ENCODE results near the gene ARHGAP9.

ARHGAP9 gene

GRCh38 chr12:57467915-57468314, 11.8 kb downstream of the ARHGAP9 start:
- ChIA-PET POLR2A (no interaction called here), CTCF (interaction anchor here (1.5 kb wide), 1 partner anchor 9 kb away, joined by 5 read pairs; no protein-coding TSS in a partner anchor)
- no peak for TF ChIP-seq CTCF (IDR thresholded peaks at IDR 0.05; ENCODE audit: control extremely low read depth, extremely low read depth, low read depth, missing control alignments)
- no peak for DNase-seq (ENCODE audit: extremely low spot score)

- ChIA-PET CTCF (interaction anchor here (1.5 to 9.5 kb wide), 2 partner anchors 9 to 11 kb away, joined by 5 to 171 read pairs; partner anchors contain the start of gene ARHGAP9), POLR2A (no interaction called here)
Observed at GRCh38 chr12:57467212-57467874, 12.3 kb downstream of the ARHGAP9 start.

GRCh38 chr12:57465747-57466505, 13.7 kb downstream of the ARHGAP9 start:
- CTCF ChIA-PET = interaction anchor here (1.2 to 9.5 kb wide), 7 partner anchors 10 to 223 kb away, joined by 3 to 171 read pairs (median 5); partner anchors contain the start of genes ARHGAP9 and INHBE
- DNase-seq (ENCODE audit: extremely low spot score) = no peak
- no peak for TF ChIP-seq CTCF (IDR thresholded peaks at IDR 0.05; ENCODE audit: control extremely low read depth, extremely low read depth, low read depth, missing control alignments)
- POLR2A ChIA-PET = interaction anchor here (0.5 to 1.0 kb wide), 3 partner anchors 8 to 1437 kb away, joined by 3 to 7 read pairs (median 3); partner anchors contain the start of gene DDIT3

More at GRCh38 chr12:57467212-57467874, 12.3 kb downstream of the ARHGAP9 start:
- no peak for TF ChIP-seq CTCF (IDR thresholded peaks at IDR 0.05; ENCODE audit: control extremely low read depth, extremely low read depth, low read depth, missing control alignments)
- no peak for DNase-seq (ENCODE audit: extremely low spot score)

GRCh38 chr12:57465030-57465746, 14.5 kb downstream of the ARHGAP9 start:
- CTCF ChIA-PET = interaction anchor here (1.2 to 9.5 kb wide), 7 partner anchors 10 to 222 kb away, joined by 3 to 171 read pairs (median 5); partner anchors contain the start of genes ARHGAP9 and INHBE
- no peak for DNase-seq (ENCODE audit: extremely low spot score)
- POLR2A ChIA-PET = interaction anchor here (0.5 to 1.0 kb wide), 4 partner anchors 9 to 1437 kb away, joined by 3 to 7 read pairs (median 3); partner anchors contain the start of gene DDIT3
- TF ChIP-seq CTCF (IDR thresholded peaks at IDR 0.05; ENCODE audit: control extremely low read depth, extremely low read depth, low read depth, missing control alignments) = no peak

- TF ChIP-seq CTCF (IDR thresholded peaks at IDR 0.05; ENCODE audit: control extremely low read depth, extremely low read depth, low read depth, missing control alignments) = no peak
- DNase-seq (ENCODE audit: extremely low spot score) = no peak
- CTCF ChIA-PET = interaction anchor here (1.1 to 9.5 kb wide), 4 partner anchors 11 to 22 kb away, joined by 3 to 171 read pairs (median 33); partner anchors contain the start of genes ARHGAP9 and INHBE
- POLR2A ChIA-PET = interaction anchor here (0.6 kb wide), 1 partner anchor 16 kb away, joined by 3 read pairs; no protein-coding TSS in a partner anchor
Observed at GRCh38 chr12:57464569-57464968, 15.1 kb downstream of the ARHGAP9 start.

- ChIA-PET POLR2A (no interaction called here), CTCF (interaction anchor here (0.7 to 9.5 kb wide), 21 partner anchors 9 to 248 kb away, joined by 3 to 171 read pairs (median 4); partner anchors contain the start of genes ARHGAP9, B4GALNT1, INHBC and INHBE)
- DNase-seq (ENCODE audit: extremely low spot score) = no peak
Observed at GRCh38 chr12:57462912-57463253, 16.8 kb downstream of the ARHGAP9 start.

More at GRCh38 chr12:57462912-57463253, 16.8 kb downstream of the ARHGAP9 start:
- no peak for TF ChIP-seq CTCF (IDR thresholded peaks at IDR 0.05; ENCODE audit: control extremely low read depth, extremely low read depth, low read depth, missing control alignments)
